HepG2 (cell line): ENCODE results near the gene C3orf38. TPM values are rescaled to one million over a fixed set of nuclear protein-coding genes. Genes with fewer than 3 reads are reported as not detected.

Experiments
- BORCS8-MEF2B ChIP-seq: sonication (generic); formaldehyde crosslinking; IDR thresholded peaks from 2 replicates; pipeline ENCODE4 v1.8.0; 2022; ENCODE audit warnings: mild to moderate bottlenecking, missing genetic modification reagents
- CREB1 ChIP-seq, 2 experiments: fragments of 450-650 bp in 1 of 2; IDR thresholded peaks; 2 replicates each; pipeline ENCODE4 v1.6.1; 2016 to 2017; ENCODE audit warnings: control low read depth in 1 of 2, mild to moderate bottlenecking in 1 of 2, missing compliant biosample characterization in 1 of 2, missing genetic modification characterization in 1 of 2
- DRAP1 ChIP-seq: IDR thresholded peaks from 2 replicates; pipeline ENCODE4 v1.6.1; 2016; ENCODE audit warnings: missing genetic modification reagents, missing compliant biosample characterization
- MED1 ChIP-seq: sonication (generic); formaldehyde crosslinking; IDR thresholded peaks from 2 replicates; pipeline ENCODE4 v1.4.0; 2020; ENCODE audit warnings: missing genetic modification reagents
- NFRKB ChIP-seq: fragments of 450-650 bp; IDR thresholded peaks from 2 replicates; pipeline ENCODE4 v1.6.1; 2017
- NR1H2 ChIP-seq: sonication (generic); formaldehyde crosslinking; IDR thresholded peaks from 2 replicates; pipeline ENCODE4 v1.8.1; 2022; ENCODE audit warnings: low read depth, missing genetic modification reagents, borderline replicate concordance
- PAX8 ChIP-seq: sonication (generic); formaldehyde crosslinking; IDR thresholded peaks from 2 replicates; pipeline ENCODE4 v1.8.0; 2022; ENCODE audit warnings: mild to moderate bottlenecking, missing genetic modification reagents, borderline replicate concordance
- REST ChIP-seq, 2 experiments: IDR thresholded peaks; 2 replicates each; pipeline ENCODE4 v1.6.1; 2011 to 2012; ENCODE audit warnings: low read length in 2 of 2, borderline replicate concordance in 1 of 2, low read depth in 1 of 2, mild to moderate bottlenecking in 1 of 2, moderate library complexity in 1 of 2
- REXO4 ChIP-seq: sonication (generic); formaldehyde crosslinking; IDR thresholded peaks from 2 replicates; pipeline ENCODE4 v1.8.0; 2022; ENCODE audit warnings: missing genetic modification reagents, mild to moderate bottlenecking, borderline replicate concordance
- SALL1 ChIP-seq: sonication (generic); formaldehyde crosslinking; IDR thresholded peaks from 2 replicates; pipeline ENCODE4 v1.8.0; 2022; ENCODE audit warnings: mild to moderate bottlenecking, missing genetic modification reagents
- SMARCC2 ChIP-seq: fragments of 450-650 bp; IDR thresholded peaks from 2 replicates; pipeline ENCODE4 v1.6.1; 2017; ENCODE audit warnings: antibody characterized with exemption, mild to moderate bottlenecking
- SNAPC5 ChIP-seq: sonication (generic); formaldehyde crosslinking; IDR thresholded peaks from 2 replicates; pipeline ENCODE4 v1.8.1; 2023; ENCODE audit warnings: mild to moderate bottlenecking, missing genetic modification reagents, borderline replicate concordance
- SUZ12 ChIP-seq: fragments of 150-350 bp; IDR thresholded peaks from 2 replicates; pipeline ENCODE4 v1.6.1; 2014; ENCODE audit warnings: low read depth, low read length
- TARDBP ChIP-seq: sonication (generic); formaldehyde crosslinking; IDR thresholded peaks from 2 replicates; pipeline ENCODE4 v1.8.0; 2022; ENCODE audit warnings: mild to moderate bottlenecking, missing genetic modification reagents
- ZIK1 ChIP-seq: sonication (generic); formaldehyde crosslinking; IDR thresholded peaks from 2 replicates; pipeline ENCODE4 v1.5.0; 2020; ENCODE audit warnings: mild to moderate bottlenecking, low read depth, missing genetic modification reagents, borderline replicate concordance
- ZNF207 ChIP-seq: fragments of 450-650 bp; IDR thresholded peaks from 2 replicates; pipeline ENCODE4 v1.6.1; 2016; ENCODE audit warnings: antibody characterized with exemption, borderline replicate concordance
- ZNF3 ChIP-seq: IDR thresholded peaks from 2 replicates; pipeline ENCODE4 v1.7.0; 2017; ENCODE audit warnings: inconsistent platforms
- ZNF460 ChIP-seq: sonication (generic); formaldehyde crosslinking; IDR thresholded peaks from 2 replicates; pipeline ENCODE4 v1.5.1; 2020; ENCODE audit warnings: missing genetic modification reagents, mild to moderate bottlenecking, borderline replicate concordance
- ZNF513 ChIP-seq: sonication (generic); formaldehyde crosslinking; conservative IDR thresholded peaks from 2 replicates; pipeline ENCODE4 v1.5.0; 2020; ENCODE audit warnings: missing genetic modification reagents
- ZNF567 ChIP-seq: sonication (generic); formaldehyde crosslinking; IDR thresholded peaks from 2 replicates; pipeline ENCODE4 v1.8.1; 2023; ENCODE audit warnings: mild to moderate bottlenecking, missing genetic modification reagents, borderline replicate concordance
- ZNF616 ChIP-seq: sonication (generic); formaldehyde crosslinking; IDR thresholded peaks from 2 replicates; pipeline ENCODE4 v1.5.0; 2020; ENCODE audit warnings: low read depth, mild to moderate bottlenecking, missing genetic modification reagents
- ZNF619 ChIP-seq: sonication (generic); formaldehyde crosslinking; IDR thresholded peaks from 2 replicates; pipeline ENCODE4 v1.4.0; 2020; ENCODE audit warnings: mild to moderate bottlenecking, missing genetic modification reagents
- ZNF773 ChIP-seq: sonication (generic); formaldehyde crosslinking; IDR thresholded peaks from 2 replicates; pipeline ENCODE4 v1.4.0; 2020; ENCODE audit warnings: missing genetic modification reagents, borderline replicate concordance
- ZSCAN20 ChIP-seq: sonication (generic); formaldehyde crosslinking; IDR thresholded peaks from 2 replicates; pipeline ENCODE4 v1.4.0; 2020; ENCODE audit warnings: missing genetic modification reagents, mild to moderate bottlenecking, borderline replicate concordance
- polyA plus RNA-seq, 8 experiments: library from polyadenylated mRNA; depleted of rRNA in 3 of 8; stranded (reverse) in 7 of 8; unstranded in 1 of 8; fragments of >200 nt; fragmentation: Illumina TruSeq in 4 of 8; extraction: Trizol in 4 of 8; gene quantifications; 2 replicates each; pipeline versions ENCODE4 v1.2.1 to v1.2.3, GENCODE V29; 2011 to 2016; ENCODE audit warnings: low read depth in 4 of 8, missing spikeins in 1 of 8, mixed read lengths in 1 of 8; ENCODE audit not compliant: insufficient read depth in 1 of 8
- total RNA-seq, 5 experiments: library from RNA; depleted of rRNA; stranded (reverse); fragments of >200 nt; fragmentation: Illumina TruSeq; extraction: Trizol; gene quantifications; 2 replicates each; pipeline ENCODE4 v1.2.3, GENCODE V29; 2016; ENCODE audit warnings: low read depth in 1 of 5

The C3orf38 gene
- total and polyA plus RNA-seq, 2 of the 13 experiments (the other 11 are each of a cell fraction or from before 2014, with no cell fraction given), result 6.0 to 17.5 TPM

GRCh38 chr3:88149509-88150362 lies at the start of gene C3orf38 (continued):
- no peak for TF ChIP-seq SNAPC5
- TF ChIP-seq ZNF3 (CRISPR knock-in tag), result no peak
- no peak for TF ChIP-seq NR1H2 (CRISPR knock-in tag)
- TF ChIP-seq SALL1 (CRISPR knock-in tag), result peak; percentile 86
- TF ChIP-seq BORCS8-MEF2B, result peak; percentile 72; the same call in 1 of the 2 replicates
- 0 out of 2 replicates have a peak, but pooled peaks have one; percentile 46 for TF ChIP-seq REXO4 (CRISPR knock-in tag)
- no peak; the same call in 1 of the 2 replicates for TF ChIP-seq PAX8 (CRISPR knock-in tag)
- TF ChIP-seq ZNF616 (CRISPR knock-in tag), result peak; percentile 46; the same call in 1 of the 2 replicates
- TF ChIP-seq MED1 (CRISPR knock-in tag), result peak; percentile 61; the same call in 1 of the 2 replicates
- TF ChIP-seq ZNF619 (CRISPR knock-in tag), result no peak
- TF ChIP-seq DRAP1 (CRISPR knock-in tag), result peak; percentile 49
- TF ChIP-seq REST (IDR thresholded peaks at IDR 0.05; ENCODE audit: borderline replicate concordance in 1 of 2, low read depth in 1 of 2, low read length in 2 of 2), result no peak; a peak in 1 of 4 replicates
- TF ChIP-seq ZNF513 (CRISPR knock-in tag), result no peak
- TF ChIP-seq SUZ12, result no peak
- TF ChIP-seq ZNF207, result no peak
- TF ChIP-seq ZIK1 (CRISPR knock-in tag), result peak; percentile 31; the same call in 1 of the 2 replicates
- TF ChIP-seq NFRKB, result no peak
- TF ChIP-seq ZNF460 (CRISPR knock-in tag), result no peak; the same call in 1 of the 2 replicates
- TF ChIP-seq ZNF567 (CRISPR knock-in tag), result no peak
- TF ChIP-seq SMARCC2, result no peak
- no peak for TF ChIP-seq ZNF773 (CRISPR knock-in tag)
- no peak for TF ChIP-seq CREB1 (IDR thresholded peaks at IDR 0.05)
- peak; percentile 82 for TF ChIP-seq CREB1 (CRISPR knock-in tag; IDR thresholded peaks at IDR 0.05)
- TF ChIP-seq TARDBP (CRISPR knock-in tag), result peak; percentile 70
- 0 out of 2 replicates have a peak, but pooled peaks have one; percentile 41 for TF ChIP-seq ZSCAN20 (CRISPR knock-in tag)
